ENCODE measurements around the gene IQSEC3.
"Not testable (repeated sequence)": the region's sequence is repeated elsewhere in the genome, so short reads cannot be mapped to it uniquely, and the experiment has no call there.

IQSEC3 gene

GRCh38 chr12:131732-132495 is 65.3 kb downstream of the IQSEC3 start:
- DNase-seq (ENCODE audit: low read depth in 2 of 2) = no peak
- TF ChIP-seq, protein P1, sequence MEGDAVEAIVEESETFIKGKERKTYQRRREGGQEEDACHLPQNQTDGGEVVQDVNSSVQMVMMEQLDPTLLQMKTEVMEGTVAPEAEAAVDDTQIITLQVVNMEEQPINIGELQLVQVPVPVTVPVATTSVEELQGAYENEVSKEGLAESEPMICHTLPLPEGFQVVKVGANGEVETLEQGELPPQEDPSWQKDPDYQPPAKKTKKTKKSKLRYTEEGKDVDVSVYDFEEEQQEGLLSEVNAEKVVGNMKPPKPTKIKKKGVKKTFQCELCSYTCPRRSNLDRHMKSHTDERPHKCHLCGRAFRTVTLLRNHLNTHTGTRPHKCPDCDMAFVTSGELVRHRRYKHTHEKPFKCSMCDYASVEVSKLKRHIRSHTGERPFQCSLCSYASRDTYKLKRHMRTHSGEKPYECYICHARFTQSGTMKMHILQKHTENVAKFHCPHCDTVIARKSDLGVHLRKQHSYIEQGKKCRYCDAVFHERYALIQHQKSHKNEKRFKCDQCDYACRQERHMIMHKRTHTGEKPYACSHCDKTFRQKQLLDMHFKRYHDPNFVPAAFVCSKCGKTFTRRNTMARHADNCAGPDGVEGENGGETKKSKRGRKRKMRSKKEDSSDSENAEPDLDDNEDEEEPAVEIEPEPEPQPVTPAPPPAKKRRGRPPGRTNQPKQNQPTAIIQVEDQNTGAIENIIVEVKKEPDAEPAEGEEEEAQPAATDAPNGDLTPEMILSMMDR (IDR thresholded peaks at IDR 0.05; ENCODE audit: low read depth, low read length) = no peak
- H3K4me3 ChIP-seq (replicated peaks in 1 of 2; ENCODE audit: low read depth in 2 of 2, low read length in 2 of 2) = no peak overlapping the region

DNA sequence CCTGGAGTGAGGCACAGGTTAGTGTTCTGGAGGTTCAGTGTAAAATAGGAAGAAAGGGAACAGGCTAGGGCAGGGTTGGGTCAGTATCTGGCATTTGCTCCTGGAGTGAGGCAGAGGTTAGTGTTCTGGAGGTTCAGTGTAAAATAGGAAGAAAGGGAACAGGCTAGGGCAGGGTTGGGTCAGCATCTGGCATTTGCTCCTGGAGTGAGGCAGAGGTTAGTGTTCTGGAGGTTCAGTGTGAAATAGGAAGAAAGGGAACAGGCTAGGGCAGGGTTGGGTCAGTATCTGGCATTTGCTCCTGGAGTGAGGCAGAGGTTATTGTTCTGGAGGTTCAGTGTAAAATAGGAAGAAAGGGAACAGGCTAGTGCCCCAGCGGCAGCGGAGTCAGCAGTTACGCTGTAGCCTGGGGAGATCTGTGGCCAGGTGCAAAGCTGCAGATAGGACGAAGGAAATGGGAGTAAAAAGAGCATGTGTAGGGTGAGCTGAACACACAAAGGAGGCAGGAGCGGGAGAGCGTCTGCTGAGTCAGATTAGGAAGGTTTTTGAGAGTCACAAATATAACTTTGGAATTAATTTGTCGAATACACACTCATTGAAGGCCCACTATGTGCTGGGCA is 67.2 kb downstream of the IQSEC3 start:
- DNase-seq (ENCODE audit: low read depth in 2 of 2); H3K4me3 ChIP-seq (replicated peaks in 1 of 2; ENCODE audit: low read depth in 2 of 2, low read length in 2 of 2): not testable (repeated sequence)

DNA sequence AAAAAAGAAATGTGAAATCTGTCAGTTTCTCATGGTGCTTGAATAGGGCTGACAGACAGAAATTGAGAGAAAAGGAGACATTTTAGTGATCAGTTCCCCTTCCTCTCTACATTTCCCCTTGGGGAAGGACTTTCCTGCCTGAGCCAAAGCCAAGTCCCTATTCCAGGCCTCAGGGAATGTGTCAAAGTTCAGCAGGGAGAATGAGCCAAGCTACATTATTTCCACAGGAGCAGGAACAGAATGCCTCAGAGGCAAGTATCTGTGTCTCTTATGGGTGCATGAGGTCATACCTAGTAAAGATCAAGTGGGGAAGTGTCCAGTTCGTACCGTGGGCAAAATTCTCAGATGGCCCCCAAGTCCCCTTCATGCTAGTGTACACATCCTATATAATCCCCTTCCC is 68.6 kb downstream of the IQSEC3 start:
- DNase-seq (ENCODE audit: low read depth in 2 of 2) = no peak
- TF ChIP-seq, protein P1 (IDR thresholded peaks at IDR 0.05; ENCODE audit: low read depth, low read length) = no peak

DNA sequence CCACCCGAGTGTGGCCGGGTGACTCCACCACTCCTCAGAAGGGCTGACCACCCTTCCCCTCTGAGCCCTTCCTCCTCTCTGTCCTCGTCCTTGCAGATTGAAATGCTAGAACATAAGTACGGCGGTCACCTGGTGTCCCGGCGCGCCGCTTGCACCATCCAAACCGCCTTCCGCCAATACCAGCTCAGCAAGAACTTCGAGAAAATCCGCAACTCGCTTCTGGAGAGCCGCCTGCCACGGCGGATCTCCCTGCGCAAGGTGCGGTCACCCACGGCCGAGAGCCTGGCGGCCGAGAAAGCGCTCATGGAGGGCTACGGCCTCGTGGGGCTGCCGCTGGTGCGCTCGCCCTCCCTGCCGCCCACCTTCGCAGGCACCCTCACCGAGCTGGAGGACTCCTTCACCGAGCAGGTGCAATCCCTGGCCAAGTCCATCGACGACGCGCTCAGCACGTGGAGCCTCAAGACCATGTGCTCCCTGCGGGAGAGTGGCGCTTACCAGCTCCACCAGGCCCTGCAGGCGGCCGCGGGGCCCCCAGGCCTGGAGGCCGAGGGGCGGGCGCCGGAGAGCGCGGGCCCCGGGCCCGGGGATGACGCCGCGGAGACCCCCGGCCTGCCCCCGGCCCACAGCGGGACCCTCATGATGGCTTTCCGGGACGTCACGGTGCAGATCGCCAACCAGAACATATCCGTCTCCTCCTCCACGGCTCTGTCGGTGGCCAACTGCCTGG is 71.8 kb downstream of the IQSEC3 start:
- TF ChIP-seq, protein P1 (IDR thresholded peaks at IDR 0.05; ENCODE audit: low read depth, low read length) = no peak
- DNase-seq (ENCODE audit: low read depth in 2 of 2) = no peak
- H3K4me3 ChIP-seq (replicated peaks in 1 of 2; ENCODE audit: low read depth in 2 of 2, low read length in 2 of 2) = no peak overlapping the region

More for the DNA sequence above, 68.6 kb downstream of the IQSEC3 start:
- H3K4me3 ChIP-seq (replicated peaks in 1 of 2; ENCODE audit: low read depth in 2 of 2, low read length in 2 of 2) = no peak overlapping the region

DNA sequence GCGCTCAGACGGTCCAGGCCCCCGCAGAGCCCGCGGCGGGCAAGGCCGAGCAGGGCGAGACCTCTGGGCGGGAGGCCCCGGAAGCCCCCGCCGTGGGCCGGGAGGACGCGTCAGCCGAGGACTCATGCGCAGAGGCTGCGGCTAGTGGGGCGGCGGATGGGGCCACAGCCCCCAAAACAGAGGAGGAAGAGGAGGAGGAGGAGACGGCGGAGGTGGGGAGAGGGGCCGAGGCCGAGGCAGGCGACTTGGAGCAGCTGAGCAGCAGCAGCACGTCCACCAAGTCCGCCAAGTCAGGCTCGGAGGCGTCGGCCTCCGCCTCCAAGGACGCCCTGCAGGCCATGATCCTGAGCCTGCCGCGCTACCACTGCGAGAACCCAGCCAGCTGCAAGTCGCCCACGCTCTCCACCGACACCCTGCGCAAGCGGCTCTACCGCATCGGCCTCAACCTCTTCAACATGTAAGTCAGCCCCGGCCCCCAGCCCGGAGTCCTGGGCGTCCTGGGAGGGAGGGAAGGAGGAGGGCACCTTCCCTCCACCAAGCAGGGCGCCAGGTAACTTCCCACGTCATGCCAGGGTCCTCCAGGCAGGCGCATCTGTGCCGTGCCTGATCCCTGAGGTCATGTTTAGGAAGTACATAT is 72.4 kb downstream of the IQSEC3 start:
- TF ChIP-seq, protein P1 (IDR thresholded peaks at IDR 0.05; ENCODE audit: low read depth, low read length) = no peak
- no peak overlapping the region for H3K4me3 ChIP-seq (replicated peaks in 1 of 2; ENCODE audit: low read depth in 2 of 2, low read length in 2 of 2)
- DNase-seq (ENCODE audit: low read depth in 2 of 2) = peak; percentile 9 to 16

DNA sequence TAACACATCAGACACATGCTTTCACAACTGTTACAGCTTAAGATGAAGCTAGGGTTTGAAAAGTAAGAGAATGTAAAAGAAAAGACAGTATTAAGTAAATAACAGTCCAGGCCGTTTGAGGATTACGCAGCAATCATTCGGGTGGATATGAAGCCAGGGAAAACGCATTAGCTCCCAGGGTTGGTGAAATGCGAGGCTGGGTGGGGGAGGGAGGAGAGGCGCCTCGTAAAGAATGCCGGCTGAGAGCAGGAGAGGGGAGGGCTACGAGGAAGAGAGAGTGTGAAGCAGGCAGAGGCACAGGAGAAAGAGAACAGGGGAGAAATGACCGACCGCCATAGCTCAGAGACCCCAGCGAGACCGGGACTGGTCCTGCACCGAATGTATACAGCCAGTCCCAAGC is 73.0 kb downstream of the IQSEC3 start:
- no peak overlapping the region for H3K4me3 ChIP-seq (replicated peaks in 1 of 2; ENCODE audit: low read depth in 2 of 2, low read length in 2 of 2)
- TF ChIP-seq, protein P1 (IDR thresholded peaks at IDR 0.05; ENCODE audit: low read depth, low read length) = no peak
- DNase-seq (ENCODE audit: low read depth in 2 of 2) = peak in 1 of 2 donors; percentile 6

DNA sequence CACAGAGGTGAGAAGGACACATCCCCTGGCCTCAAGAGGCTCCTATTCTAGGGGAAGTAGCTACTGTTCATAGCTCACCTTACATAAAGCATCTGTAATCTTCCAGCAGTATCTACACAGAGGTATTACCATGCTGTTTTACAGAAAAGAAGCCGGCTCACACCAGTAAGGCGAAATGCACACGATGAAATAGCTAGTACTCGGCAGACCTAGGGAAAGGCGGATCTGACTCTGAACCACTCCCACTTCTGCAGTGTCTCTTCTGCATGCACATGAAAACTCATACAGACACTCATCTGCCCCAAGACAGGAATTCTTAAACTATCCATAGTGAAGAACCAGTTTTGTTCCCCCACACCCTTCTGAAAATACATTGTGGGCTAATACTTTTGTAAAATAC is 73.6 kb downstream of the IQSEC3 start:
- TF ChIP-seq, protein P1 (IDR thresholded peaks at IDR 0.05; ENCODE audit: low read depth, low read length) = no peak
- DNase-seq (ENCODE audit: low read depth in 2 of 2) = no peak
- no peak overlapping the region for H3K4me3 ChIP-seq (replicated peaks in 1 of 2; ENCODE audit: low read depth in 2 of 2, low read length in 2 of 2)

Data from cardiac fibroblast (primary cell).